Prostate gland (tissue), 2 donors: ENCODE results near the gene TKFC.

Experiments used
- CTCF ChIP-seq, 4 experiments: fragments of 200-600 bp in 2 of 4; fragments of 450-650 bp in 2 of 4; sonication (generic) in 2 of 4; IDR thresholded peaks; 1 replicate in 3 of 4; 2 replicates in 1 of 4; pipeline ENCODE4 v1.5.1; 2016 to 2019; ENCODE audit warnings: antibody characterized with exemption in 4 of 4, mild to moderate bottlenecking in 2 of 4, moderate library complexity in 2 of 4
- POLR2A ChIP-seq: fragments of 450-650 bp; IDR thresholded peaks from one replicate; pipeline ENCODE4 v1.6.1; 2016; ENCODE audit warnings: antibody characterized with exemption, mild to moderate bottlenecking
- POLR2AphosphoS5 ChIP-seq: sonication (generic); formaldehyde crosslinking; IDR thresholded peaks from one replicate; pipeline ENCODE4 v1.6.1; 2017; ENCODE audit warnings: antibody characterized with exemption

GRCh38 chr11:61332797-61333549 is at the start of gene TKFC, which contains the start of gene DDB1:
- TF ChIP-seq POLR2A = peak; percentile 83
- TF ChIP-seq CTCF (IDR thresholded peaks at IDR 0.05) = peak in 2 of 4 experiments; percentile 10 to 16
- peak; percentile 98 for TF ChIP-seq POLR2AphosphoS5
